GM19193 (cell line): Measurements from ENCODE around the gene KRT16.
"Not testable (repeated sequence)": the region's sequence is repeated elsewhere in the genome, so short reads cannot be mapped to it uniquely, and the experiment has no call there.

Experiments used
- POLR2A ChIP-seq: IDR thresholded peaks from 4 replicates; pipeline ENCODE4 v1.6.1; 2011; ENCODE audit not compliant: insufficient read depth, insufficient read length; ENCODE audit errors: extremely low read depth

Gene KRT16

DNA sequence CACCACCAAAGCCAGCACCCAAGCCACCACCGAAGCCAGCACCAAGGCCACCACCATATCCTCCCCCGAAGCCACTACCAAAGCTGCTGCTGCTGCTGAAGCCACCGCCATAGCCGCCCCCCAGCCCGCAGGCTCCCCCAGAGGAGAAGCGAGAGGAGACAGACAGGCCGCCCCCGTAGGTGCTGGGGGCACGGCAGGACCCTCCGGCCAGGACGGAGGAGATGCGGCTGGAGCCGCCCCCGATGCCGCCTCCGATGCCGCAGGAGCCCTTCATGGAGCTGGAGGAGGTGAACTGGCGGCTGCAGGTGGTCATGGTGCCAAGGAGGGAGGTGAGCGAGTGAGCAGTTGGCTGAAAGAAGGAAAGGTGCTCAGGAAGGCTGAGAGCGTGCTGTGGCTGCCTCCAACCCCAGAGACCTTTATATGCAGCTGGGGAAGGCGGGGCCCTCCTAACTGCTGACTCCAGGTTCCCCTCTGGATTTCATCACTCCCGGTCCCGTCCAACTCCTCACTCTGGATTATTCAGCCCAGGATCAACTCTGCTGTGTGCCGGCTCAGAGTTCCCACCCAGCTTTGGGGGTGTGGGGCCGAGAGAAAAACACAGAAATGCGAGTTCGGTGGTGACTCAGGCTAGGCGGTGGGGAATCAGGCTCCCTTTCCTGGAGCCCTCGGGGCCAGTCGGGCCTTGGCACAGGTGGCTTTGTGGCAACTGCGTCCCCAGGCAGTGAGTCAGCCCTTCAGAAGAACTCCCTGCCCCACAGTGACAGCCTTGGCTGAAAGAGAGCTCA lies at the start of gene KRT16:
Gene KRT16 (minus strand): TSS at position 392 of the 785 bp plus-strand sequence. CDS start 79 bp downstream, at position 313.
- not testable (repeated sequence) for TF ChIP-seq POLR2A

DNA sequence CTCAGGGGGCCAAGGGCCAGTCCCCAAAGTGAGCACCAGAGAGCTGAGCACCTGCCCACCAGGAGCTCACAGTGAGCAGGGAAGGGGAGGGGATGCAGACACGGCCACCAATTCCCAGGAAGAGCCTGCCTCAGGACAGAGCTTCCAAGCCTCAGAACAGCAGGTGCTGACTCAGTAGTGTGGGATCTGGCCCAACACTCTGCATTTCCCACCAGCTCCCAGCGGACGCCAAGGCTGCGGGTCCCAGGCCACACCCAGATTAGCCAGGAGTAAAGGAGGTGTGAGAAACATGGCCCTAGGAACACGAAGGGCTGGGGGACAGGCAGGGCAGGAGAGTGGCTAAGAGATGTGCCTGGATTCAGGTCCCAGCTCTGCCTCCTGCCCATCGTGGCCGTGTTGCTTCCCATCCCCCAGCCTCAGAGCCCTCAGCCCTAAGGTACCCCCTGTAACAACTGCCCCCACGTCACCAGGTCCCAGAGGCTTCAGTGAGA lies 47.7 kb upstream of the KRT16 start:
- TF ChIP-seq POLR2A = no peak

DNA sequence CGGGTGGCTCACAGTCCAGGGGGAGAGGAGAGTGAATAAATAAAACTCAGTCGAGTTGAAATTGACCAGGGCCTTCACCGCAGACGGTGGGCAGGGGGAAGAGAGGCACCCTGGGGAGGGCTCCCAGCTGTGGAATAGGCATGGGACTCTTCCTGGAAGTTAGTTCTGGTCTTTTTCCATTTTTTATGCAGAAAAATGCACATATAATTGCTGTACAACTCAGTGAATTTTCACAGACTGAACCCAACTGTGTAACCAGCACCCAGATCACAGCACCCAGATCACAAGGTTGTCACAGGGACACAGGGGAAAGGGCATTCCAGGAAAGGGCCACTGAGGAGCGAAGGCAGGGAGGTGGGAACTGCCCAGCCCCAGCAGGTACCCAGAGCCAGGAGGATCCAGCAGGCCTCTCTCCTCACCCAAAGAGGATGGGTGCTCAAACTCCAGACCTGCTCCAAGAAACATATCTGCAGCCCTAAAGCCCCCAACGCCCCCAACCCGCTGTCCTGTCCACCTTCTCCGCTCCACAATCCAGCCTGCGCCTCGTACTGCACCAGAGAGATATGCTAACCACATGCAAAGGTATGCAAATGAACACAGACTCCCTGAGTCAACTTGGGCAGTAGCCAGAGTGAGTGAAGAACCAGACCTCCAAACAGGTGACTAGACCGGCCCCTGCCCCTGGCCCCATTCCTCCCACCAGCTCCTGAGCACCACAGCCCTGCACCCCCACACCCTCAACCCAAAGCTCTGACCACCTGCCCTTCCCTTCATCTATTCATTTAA lies 47.1 kb upstream of the KRT16 start:
- no peak for TF ChIP-seq POLR2A

DNA sequence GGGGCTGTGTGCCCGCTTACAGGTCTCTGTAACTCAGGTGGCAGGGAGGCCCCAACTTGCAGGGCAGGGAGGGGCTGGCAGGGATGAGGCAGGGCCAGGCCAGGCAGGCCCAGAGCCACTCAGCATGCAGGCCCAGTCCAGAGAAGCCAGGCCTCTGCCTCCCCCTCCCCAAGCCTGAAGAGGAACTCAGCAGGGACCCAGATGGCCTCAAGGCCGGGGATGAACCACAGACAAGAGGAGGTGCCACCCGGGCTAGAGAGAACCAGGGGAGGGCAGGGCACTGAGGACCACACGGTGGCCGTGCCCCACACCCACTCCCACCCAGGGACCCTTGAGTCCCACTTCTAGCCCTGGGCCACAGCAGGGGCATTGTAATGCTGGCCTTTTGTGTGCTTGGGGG lies 46.3 kb upstream of the KRT16 start:
- TF ChIP-seq POLR2A = no peak

DNA sequence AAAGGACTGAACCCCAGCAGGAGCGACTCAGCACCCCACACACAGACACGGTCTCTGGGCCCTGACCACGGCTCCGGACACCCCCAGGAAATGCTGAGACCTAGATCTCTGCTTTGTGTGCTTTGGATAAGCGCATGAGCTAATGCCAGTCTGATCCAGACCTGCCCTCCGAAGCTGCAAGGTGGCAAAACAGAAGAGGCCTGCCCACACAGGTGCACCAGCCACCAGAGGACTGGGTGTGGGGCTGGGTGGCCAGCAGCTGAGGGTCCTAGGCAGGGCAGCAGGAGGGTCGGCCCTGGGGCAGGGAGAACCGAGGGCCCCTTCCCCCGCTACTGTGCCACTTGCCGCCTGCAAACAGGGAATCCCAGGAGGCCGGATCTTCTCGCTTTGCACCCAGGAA lies 45.4 kb upstream of the KRT16 start:
- no peak for TF ChIP-seq POLR2A

DNA sequence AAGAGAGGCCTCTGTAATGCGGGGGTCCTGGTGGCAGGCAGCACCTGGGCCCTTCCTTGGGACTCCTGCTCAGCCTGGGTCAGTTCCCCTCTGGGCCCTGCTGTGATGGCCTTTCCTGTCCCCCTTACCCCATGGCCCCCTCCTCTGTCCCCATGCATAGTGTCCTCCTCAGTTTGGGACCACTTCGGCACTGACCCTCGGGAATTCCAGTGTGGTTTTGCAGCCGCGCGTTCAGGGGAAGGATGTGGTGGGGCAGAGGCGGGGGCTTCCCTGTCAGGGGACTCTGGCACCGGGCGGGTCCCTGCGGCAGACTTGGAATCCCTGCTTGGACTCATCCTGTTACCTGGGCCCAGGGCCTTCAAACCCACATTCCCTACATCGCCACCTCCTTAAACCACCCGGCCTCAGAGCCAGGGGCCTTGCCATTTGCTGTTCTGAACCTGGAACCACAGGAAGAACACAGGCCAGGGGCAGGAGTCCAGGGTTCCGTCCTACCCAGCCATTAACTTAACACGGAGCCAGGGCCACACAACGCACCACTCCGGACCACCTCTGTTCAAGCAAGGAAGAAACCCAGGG lies 44.7 kb upstream of the KRT16 start:
- no peak for TF ChIP-seq POLR2A

DNA sequence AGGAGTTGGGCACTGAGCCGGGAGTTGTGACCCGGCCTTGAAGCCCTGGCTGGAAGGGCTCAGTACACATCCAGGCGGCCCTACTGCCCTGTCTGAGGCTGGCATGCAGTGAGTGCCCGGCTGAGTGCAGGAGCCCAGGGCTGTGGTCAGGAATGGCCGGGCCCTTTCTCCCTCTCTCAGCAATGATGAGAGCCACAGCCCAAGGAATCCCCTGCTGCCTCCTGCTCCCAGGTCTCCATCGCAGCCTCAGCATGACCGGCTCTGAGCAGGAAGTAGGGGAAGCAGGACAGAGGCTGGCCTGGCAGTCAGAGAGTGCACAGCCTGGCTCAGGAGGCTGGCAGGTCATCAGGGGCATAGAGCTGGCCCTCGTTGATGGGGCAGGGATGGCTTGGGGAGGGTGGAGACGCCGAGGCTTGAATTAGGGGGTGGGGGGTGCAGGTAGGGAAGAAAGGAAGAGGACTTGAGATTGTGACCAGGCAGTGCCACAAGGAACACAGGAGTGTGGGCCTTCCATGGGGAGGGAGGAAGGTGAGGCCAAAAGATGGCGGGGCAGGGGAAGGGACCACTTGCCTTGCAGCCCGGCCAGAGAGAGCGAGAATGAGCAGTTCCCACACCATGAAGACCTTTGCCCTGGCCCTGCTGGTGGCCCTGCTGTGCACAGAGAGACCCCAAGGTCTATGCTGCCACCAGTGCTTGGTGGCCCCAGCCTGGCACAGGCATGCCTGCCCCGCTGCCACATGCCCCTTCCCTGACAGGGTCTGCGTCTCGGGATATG lies 43.9 kb upstream of the KRT16 start:
- TF ChIP-seq POLR2A = no peak

DNA sequence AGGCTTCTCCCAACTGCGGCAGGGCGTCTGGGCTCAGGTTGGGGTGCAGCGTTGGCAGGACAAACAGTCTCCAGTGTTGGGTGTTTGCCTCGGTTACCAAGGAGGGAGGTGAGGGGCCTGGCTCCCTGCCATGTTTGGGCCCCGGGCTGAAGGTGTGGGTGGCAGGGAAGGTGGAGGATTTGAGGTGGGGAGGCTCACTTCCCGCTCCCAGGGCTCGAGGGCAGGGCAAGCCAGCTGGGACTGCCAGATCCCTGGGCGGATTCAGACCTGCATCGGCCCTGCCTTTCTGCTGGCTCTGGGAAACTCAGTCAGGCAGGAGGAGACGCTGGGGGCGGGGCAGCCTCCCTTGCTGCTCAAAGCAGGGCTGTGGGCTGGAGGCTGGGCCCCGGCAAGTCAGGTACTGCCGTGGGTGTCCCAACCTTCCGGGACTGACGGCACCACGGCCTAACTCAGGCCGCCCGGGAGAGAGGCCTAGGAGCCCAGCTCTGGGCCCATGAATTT lies 43.1 kb upstream of the KRT16 start:
- TF ChIP-seq POLR2A = no peak

DNA sequence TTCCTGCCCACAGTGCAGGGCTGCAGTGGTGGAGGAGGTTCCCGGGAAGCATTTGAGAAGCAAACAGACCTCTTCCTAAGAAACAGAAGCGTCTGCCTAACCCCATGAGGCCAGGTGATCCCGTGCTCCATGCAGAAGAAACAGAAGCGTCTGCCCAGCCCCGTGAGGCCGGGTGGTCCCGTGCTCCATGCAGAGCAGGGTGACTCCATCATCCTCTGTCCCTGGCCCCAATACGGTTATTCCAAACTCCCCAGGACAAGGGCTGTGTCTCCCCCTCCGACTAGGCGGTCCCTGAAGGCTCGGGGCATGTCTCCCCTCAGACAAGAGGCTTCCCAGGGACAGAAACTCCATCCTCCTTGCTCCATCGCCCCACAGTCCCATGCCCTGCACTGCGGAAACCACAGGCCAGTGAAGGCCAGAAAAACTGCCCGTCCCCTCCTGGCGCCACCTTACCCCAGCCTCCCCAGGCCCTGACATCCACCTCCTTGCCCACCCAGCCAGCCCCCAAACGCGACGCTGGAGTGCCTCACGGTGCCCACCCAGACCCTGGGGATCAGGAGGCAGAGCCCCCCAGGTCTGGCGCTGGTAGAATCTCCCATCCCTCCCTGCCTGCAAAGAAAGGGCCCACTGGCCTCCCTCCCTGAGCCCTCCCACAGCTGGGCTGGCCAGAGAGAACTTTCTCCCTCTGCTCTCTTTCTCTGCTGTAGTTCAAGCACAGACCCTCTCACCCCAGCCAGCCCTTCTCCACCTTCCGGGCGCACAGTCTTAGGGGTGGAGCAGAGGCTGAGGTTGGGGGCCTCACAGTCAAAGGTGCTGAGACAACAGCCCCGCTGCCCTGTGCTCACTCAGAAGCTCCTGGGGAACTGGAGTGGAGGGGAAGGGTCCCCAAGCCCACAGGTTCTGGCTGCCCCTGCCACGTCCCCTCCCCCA lies 42.4 kb upstream of the KRT16 start:
- no peak for TF ChIP-seq POLR2A

DNA sequence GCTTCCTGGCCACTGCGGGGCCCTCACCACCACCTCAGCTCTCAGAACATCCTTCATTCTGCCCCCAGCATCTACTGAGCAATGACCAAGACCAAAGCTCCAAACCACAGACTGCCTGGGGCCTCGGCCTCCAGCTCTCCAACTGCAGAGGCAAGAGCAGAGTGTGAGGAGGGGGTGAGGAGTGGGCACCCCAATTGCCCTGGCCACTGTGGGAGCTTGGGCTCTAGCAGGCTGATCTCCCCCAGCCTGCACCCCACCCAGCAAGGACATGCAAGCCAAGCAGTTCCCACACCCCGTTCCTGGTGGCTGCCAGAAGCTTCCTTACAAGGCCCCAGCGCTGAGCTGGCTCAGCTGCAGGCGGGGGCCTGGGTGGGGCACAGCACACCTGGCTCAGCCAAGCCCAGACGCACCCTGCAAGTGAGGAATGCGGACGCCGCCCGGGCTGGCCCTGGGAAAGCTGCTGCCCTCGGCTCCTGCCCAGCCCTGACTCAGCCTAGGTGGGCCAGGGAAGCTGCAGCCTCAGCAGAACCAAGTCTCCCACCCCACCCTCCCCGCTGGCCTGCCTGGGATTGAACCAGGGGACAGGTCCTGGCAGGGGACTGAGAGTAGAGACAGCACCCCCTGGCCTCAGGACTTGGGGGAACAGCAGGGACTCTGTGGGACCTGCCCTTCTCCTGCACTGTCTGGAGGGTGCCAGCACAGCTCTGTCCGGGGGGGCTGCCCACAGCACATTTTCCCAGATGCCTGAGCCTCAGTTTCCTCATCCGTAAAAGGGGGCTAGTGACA lies 41.5 kb upstream of the KRT16 start:
- no peak for TF ChIP-seq POLR2A

DNA sequence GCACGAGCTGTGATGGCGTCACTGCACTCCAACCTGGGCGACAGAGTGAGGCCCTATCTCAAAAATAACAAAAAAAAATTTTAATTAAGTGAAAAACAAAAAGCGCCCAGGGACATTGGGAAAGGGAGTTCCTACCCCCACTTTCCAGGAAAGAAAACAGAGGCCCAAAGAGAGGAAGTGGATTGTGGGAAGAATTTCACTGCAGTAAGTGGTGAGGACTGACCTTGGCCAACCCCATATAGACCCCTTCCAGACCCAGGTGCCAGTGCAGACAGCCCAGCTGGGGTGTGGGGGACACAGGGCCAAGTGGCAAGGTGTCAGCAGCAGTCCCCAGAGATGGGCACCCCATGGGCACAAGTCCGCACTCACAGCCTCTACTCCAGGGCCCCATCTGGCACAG lies 40.9 kb upstream of the KRT16 start:
- TF ChIP-seq POLR2A = no peak

DNA sequence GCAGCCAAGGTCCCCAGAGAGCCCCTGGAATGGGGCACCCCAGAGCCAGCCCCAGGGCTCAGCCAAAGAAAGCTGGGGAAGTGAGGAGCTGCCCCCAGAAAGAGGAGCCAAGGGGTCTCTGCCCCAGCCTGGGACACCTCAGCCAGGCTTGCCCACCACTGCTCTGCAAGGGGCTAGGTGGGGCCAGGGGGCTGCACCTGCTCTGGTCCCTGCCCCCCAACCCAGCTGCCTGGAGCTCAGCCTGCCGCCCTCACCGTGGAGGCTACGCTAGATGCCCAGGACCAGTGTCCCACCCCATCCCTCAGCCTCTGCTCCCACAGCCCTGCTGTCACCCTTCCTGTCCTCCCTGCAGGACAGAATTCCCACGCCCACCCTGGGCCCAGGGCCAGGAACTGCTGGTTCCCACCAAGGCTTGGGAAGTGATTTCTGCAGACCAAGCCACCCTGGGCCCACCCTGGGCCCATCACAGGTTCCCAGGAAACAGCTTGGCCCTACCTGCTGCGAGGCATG lies 39.9 kb upstream of the KRT16 start:
- TF ChIP-seq POLR2A = no peak
